ENCODE results near the gene TRANK1.

Gene TRANK1

DNA sequence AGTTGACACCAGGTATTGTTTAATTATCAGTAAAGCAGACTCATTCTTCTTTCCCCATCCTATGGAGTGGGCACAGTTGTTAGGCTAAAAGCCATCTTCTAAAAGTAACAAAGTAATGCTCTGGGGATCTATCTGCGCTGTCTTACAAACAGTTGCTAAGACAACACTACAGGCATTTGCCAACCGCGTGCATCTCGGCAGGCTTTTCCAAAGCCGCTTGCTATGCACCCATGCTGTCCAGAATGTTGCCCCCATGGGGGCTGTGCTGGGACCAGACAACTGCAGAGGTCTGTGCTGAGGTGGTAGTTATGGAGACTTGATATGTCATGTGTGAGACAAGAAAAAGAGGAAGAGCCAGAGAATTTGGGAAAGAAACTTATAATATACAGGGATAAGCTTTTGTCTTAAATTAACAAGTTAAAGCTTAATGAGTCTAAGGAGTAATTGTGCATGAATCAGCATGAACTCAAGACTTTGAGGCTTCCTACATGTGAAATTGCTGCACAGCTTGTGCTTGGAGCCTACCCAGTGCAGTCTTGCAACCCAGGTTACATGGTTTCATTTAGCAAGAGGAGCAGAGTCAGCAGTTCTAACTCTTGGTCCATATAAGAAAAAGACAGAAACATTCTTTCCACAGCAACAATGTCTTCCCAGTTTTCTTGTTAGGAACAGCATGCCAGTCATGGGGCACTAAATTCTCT is 141.6 kb downstream of the TRANK1 start:
- H3K79me2 ChIP-seq (ENCODE audit: insufficient read depth, low read depth) = no peaks in the 10 kb centered on the region
- H2AFZ ChIP-seq (ENCODE audit: low read depth) = no peak overlapping the region
- H4K20me1 ChIP-seq (ENCODE audit: insufficient read depth) = no peaks in the 10 kb centered on the region
- no peaks in the 10 kb centered on the region for H3K27me3 ChIP-seq (ENCODE audit: insufficient read depth, low read depth)
- H3K27ac ChIP-seq = no peak overlapping the region
- H3K9ac ChIP-seq = no peak overlapping the region
- no peaks in the 10 kb centered on the region for H3K4me1 ChIP-seq (ENCODE audit: low read depth, poor library complexity, severe bottlenecking)
- TF ChIP-seq CTCF (conservative IDR thresholded peaks at IDR 0.05; ENCODE audit: low read depth, low read length) = no peak
- no peak overlapping the region for H3K4me2 ChIP-seq
- H3K36me3 ChIP-seq (ENCODE audit: insufficient read depth) = no peaks in the 10 kb centered on the region
- H3K4me3 ChIP-seq (IDR thresholded peaks at IDR 0.05; ENCODE audit: insufficient read depth, low read depth, low read length) = no peak overlapping the region

DNA sequence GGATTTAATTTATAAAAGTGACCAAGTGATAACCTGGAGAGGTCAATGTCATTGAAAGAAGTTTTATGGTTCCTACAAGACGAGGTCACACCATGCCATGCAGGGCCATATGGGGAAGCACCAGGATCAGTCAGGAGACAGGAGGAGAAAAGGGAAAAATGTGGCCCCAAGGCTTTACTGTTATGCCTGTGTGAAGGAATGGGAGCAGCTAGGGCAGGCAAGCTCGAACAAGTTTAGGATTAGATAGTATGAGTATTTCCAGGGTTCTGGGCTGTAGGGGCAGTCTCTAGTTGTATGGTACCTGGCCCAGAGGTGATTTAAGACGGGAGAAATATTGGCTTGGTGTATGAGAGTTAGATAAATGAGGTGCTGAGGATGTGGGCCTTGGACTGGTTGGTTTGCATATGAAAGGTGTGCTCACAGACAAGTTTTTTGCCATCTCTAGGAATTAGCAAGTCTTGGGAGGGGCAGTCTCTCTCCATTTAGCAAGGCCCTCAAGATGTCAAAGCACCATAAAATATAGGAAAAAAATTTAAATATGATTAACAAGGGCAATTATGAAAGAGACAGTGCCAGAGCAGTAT is 144.2 kb downstream of the TRANK1 start:
- H3K27me3 ChIP-seq (ENCODE audit: insufficient read depth, low read depth) = no peaks in the 10 kb centered on the region
- H3K4me1 ChIP-seq (ENCODE audit: low read depth, poor library complexity, severe bottlenecking) = no peaks in the 10 kb centered on the region
- no peaks in the 10 kb centered on the region for H3K36me3 ChIP-seq (ENCODE audit: insufficient read depth)
- H3K4me2 ChIP-seq = no peak overlapping the region
- H2AFZ ChIP-seq (ENCODE audit: low read depth) = no peak overlapping the region
- TF ChIP-seq CTCF (conservative IDR thresholded peaks at IDR 0.05; ENCODE audit: low read depth, low read length) = no peak
- H3K79me2 ChIP-seq (ENCODE audit: insufficient read depth, low read depth) = no peaks in the 10 kb centered on the region
- no peak overlapping the region for H3K9ac ChIP-seq
- no peak overlapping the region for H3K4me3 ChIP-seq (IDR thresholded peaks at IDR 0.05; ENCODE audit: insufficient read depth, low read depth, low read length)
- H4K20me1 ChIP-seq (ENCODE audit: insufficient read depth) = no peaks in the 10 kb centered on the region
- H3K27ac ChIP-seq = no peak overlapping the region

DNA sequence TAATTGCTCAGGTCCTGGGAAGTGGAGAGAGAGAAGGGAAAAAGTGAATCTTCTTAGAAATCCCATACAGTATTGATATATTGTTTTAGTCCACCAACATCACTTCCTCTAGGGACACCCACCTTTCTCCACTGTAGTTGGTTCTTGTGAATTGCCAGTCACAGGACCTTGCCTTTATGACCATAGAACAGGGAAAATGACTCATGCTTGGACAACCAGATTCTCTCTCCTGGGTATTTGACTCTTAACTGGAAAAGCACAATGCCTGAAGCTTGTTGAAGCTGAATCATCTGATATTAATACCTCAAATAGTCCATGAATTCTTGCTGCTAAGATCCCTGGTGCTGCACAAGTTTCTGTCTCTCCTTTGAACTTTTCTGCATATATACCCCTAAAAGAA is 148.0 kb downstream of the TRANK1 start:
- H3K4me2 ChIP-seq = no peak overlapping the region
- TF ChIP-seq CTCF (conservative IDR thresholded peaks at IDR 0.05; ENCODE audit: low read depth, low read length) = no peak
- H3K36me3 ChIP-seq (ENCODE audit: insufficient read depth) = no peaks in the 10 kb centered on the region
- no peaks in the 10 kb centered on the region for H3K79me2 ChIP-seq (ENCODE audit: insufficient read depth, low read depth)
- no peaks in the 10 kb centered on the region for H3K4me1 ChIP-seq (ENCODE audit: low read depth, poor library complexity, severe bottlenecking)
- no peaks in the 10 kb centered on the region for H3K27me3 ChIP-seq (ENCODE audit: insufficient read depth, low read depth)
- no peak overlapping the region for H2AFZ ChIP-seq (ENCODE audit: low read depth)
- no peak overlapping the region for H3K27ac ChIP-seq
- no peak overlapping the region for H3K9ac ChIP-seq
- no peak overlapping the region for H3K4me3 ChIP-seq (IDR thresholded peaks at IDR 0.05; ENCODE audit: insufficient read depth, low read depth, low read length)
- H4K20me1 ChIP-seq (ENCODE audit: insufficient read depth) = no peaks in the 10 kb centered on the region

- Histone ChIP-seq H2AFZ (ENCODE audit: low read depth) (no peak overlapping the region), H3K27ac (no peak overlapping the region), H3K4me3 (IDR thresholded peaks at IDR 0.05; ENCODE audit: insufficient read depth, low read depth, low read length) (no peak overlapping the region), H3K4me1 (ENCODE audit: low read depth, poor library complexity, severe bottlenecking) (no peaks in the 10 kb centered on the region), H3K9ac (no peak overlapping the region), H3K36me3 (ENCODE audit: insufficient read depth) (no peaks in the 10 kb centered on the region), H3K4me2 (no peak overlapping the region), H3K27me3 (ENCODE audit: insufficient read depth, low read depth) (no peaks in the 10 kb centered on the region), H4K20me1 (ENCODE audit: insufficient read depth) (no peaks in the 10 kb centered on the region), H3K79me2 (ENCODE audit: insufficient read depth, low read depth) (no peaks in the 10 kb centered on the region)
- no peak for TF ChIP-seq CTCF (conservative IDR thresholded peaks at IDR 0.05; ENCODE audit: low read depth, low read length)
These were observed 148.7 kb downstream of the TRANK1 start for GRCh38 chr3:36796161-36796560.

Measured in KMS-11 (cell line).